ENCODE results near the gene TFCP2L1. TPM values are rescaled to one million over a fixed set of nuclear protein-coding genes. Genes with fewer than 3 reads are reported as not detected.

The TFCP2L1 gene
- total RNA-seq, 1 donor from 2014 or later, result 0.02 TPM

DNA sequence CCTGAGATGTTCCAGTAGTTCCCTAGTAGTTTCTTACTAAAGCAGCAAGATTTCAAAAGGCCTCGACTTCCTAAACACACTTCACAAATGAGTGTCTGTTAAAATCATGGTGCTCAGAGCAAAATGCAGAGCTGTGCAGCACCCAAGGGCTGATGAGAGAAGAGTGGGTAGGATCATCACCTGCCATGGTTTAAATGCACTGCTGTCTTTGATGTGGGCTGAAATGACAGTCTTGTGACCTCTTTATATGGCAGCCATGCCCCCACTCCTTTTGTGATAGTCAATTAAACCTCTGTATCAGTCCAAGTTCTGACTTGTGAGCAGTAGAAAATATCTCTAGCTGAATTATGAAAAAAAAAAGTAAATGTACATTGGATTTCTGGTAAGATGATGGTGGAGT, 107.1 kb downstream of the TFCP2L1 start:
- Mint-ChIP-seq H3K27me3 (ENCODE audit: low read depth) (peaks cover 22% of the 10 kb centered on the region), H3K4me1 (ENCODE audit: low read depth) (no peaks in the 10 kb centered on the region), H3K27ac (ENCODE audit: unreplicated experiment) (no peak overlapping the region), H3K4me3 (ENCODE audit: unreplicated experiment) (no peak overlapping the region), H3K36me3 (ENCODE audit: low read depth) (no peaks in the 10 kb centered on the region), H3K9me3 (ENCODE audit: low read depth) (peaks cover 6% of the 10 kb centered on the region)
- no peak for DNase-seq (ENCODE audit: low spot score)
- TF ChIP-seq, protein P1, sequence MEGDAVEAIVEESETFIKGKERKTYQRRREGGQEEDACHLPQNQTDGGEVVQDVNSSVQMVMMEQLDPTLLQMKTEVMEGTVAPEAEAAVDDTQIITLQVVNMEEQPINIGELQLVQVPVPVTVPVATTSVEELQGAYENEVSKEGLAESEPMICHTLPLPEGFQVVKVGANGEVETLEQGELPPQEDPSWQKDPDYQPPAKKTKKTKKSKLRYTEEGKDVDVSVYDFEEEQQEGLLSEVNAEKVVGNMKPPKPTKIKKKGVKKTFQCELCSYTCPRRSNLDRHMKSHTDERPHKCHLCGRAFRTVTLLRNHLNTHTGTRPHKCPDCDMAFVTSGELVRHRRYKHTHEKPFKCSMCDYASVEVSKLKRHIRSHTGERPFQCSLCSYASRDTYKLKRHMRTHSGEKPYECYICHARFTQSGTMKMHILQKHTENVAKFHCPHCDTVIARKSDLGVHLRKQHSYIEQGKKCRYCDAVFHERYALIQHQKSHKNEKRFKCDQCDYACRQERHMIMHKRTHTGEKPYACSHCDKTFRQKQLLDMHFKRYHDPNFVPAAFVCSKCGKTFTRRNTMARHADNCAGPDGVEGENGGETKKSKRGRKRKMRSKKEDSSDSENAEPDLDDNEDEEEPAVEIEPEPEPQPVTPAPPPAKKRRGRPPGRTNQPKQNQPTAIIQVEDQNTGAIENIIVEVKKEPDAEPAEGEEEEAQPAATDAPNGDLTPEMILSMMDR (IDR thresholded peaks at IDR 0.05), result no peak

DNA sequence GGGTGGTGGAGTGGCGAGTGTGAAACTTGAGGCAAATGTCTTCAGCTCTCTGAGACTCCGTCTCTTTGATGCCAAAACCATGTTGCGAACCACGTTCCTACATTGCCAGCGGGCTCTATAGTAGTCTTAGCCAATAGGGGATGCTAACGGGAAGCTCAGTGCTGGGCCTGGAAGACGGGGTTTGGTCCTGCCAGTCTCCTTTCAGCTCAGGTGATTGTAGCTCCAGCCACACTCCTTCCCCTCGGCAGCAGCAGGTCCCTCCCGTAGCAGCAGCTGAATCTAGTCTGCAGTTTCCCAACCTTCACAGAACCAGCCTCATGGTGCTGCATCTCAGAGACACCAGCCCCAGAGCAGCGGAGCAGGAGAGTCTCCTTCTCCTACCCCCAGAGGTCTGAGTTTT, 109.7 kb downstream of the TFCP2L1 start:
- H3K27me3 Mint-ChIP-seq (ENCODE audit: low read depth), result peaks cover 13% of the 10 kb centered on the region
- TF ChIP-seq, protein P1 (IDR thresholded peaks at IDR 0.05), result no peak
- no peaks in the 10 kb centered on the region for H3K4me1 Mint-ChIP-seq (ENCODE audit: low read depth)
- DNase-seq (ENCODE audit: low spot score), result no peak
- peaks cover 10% of the 10 kb centered on the region for H3K9me3 Mint-ChIP-seq (ENCODE audit: low read depth)
- no peak overlapping the region for H3K4me3 Mint-ChIP-seq (ENCODE audit: unreplicated experiment)
- H3K36me3 Mint-ChIP-seq (ENCODE audit: low read depth), result peaks cover 9% of the 10 kb centered on the region
- no peak overlapping the region for H3K27ac Mint-ChIP-seq (ENCODE audit: unreplicated experiment)

DNA sequence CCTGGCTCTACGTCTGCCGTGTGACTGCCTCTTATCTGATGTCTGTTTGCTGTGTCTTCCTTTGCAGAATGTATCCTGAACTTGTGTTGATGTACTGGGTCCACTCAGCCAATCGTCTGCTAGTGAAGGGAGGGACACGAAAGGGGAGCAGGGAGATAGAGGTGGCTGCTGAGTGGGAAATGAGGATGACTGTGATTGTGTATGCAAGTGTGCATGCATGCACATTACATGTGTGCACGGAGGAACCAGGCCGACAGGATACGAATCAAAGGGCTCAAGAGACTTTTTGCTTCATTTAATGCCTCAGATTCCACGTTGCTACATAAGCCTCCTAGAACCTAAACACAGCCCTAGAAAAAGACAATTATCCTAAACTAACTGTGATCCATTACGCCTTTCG, 111.2 kb downstream of the TFCP2L1 start:
- TF ChIP-seq, protein P1 (IDR thresholded peaks at IDR 0.05), result no peak
- Mint-ChIP-seq H3K9me3 (ENCODE audit: low read depth) (peaks cover 10% of the 10 kb centered on the region), H3K4me1 (ENCODE audit: low read depth) (no peaks in the 10 kb centered on the region), H3K27ac (ENCODE audit: unreplicated experiment) (no peak overlapping the region), H3K36me3 (ENCODE audit: low read depth) (peaks cover 10% of the 10 kb centered on the region), H3K4me3 (ENCODE audit: unreplicated experiment) (no peak overlapping the region), H3K27me3 (ENCODE audit: low read depth) (peaks cover 8% of the 10 kb centered on the region)
- no peak for DNase-seq (ENCODE audit: low spot score)

DNA sequence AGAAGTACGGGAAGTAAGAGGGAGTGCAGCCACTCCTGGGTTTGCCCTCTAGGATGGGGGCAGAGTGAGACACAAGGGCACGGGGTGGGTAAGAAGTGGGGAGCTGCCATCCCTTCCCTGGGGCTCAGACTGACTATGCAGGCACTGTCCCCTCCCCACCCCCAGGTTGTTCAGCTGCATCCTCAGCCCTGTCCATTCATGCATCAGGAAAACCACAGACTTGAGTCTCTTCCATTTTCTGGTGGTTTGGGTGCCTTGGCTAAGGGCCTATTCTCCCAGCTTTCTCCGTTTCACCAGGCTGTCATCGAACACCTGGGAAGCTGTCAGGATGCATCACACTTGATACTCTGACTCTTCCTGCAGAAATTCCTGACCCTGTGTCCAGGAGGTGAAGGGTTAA, 111.9 kb downstream of the TFCP2L1 start:
- Mint-ChIP-seq H3K4me3 (ENCODE audit: unreplicated experiment) (no peak overlapping the region), H3K9me3 (ENCODE audit: low read depth) (peaks cover 10% of the 10 kb centered on the region), H3K27ac (ENCODE audit: unreplicated experiment) (no peak overlapping the region), H3K4me1 (ENCODE audit: low read depth) (no peaks in the 10 kb centered on the region), H3K36me3 (ENCODE audit: low read depth) (peaks cover 10% of the 10 kb centered on the region), H3K27me3 (ENCODE audit: low read depth) (peaks cover 8% of the 10 kb centered on the region)
- TF ChIP-seq, protein P1 (IDR thresholded peaks at IDR 0.05), result no peak
- no peak for DNase-seq (ENCODE audit: low spot score)

DNA sequence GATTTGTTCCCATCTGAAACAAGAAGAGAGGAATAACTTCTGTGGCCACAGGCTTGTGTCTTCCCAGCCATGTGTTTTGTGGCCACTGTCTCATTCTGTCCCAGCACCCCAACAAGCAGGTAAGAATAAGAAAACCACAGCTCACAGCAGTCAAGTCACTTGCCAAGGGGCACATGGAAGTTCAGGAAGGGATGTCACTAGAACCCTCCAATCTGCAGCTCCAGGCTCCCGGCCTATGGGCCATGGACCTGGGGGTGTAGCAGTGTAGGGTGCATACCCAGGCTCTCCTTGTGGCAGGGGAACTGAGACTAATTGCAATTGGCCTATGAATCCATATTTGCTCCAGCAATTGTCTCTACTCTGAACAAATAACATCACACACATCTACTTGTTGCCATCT, 112.5 kb downstream of the TFCP2L1 start:
- Mint-ChIP-seq H3K27ac (ENCODE audit: unreplicated experiment) (no peak overlapping the region), H3K4me3 (ENCODE audit: unreplicated experiment) (no peak overlapping the region), H3K36me3 (ENCODE audit: low read depth) (peaks cover 12% of the 10 kb centered on the region), H3K9me3 (ENCODE audit: low read depth) (peaks cover 10% of the 10 kb centered on the region), H3K4me1 (ENCODE audit: low read depth) (no peaks in the 10 kb centered on the region), H3K27me3 (ENCODE audit: low read depth) (peaks cover 11% of the 10 kb centered on the region)
- no peak for DNase-seq (ENCODE audit: low spot score)
- TF ChIP-seq, protein P1 (IDR thresholded peaks at IDR 0.05), result no peak
